DMS153 treated with DMSO at 0.1 percent for 48 hours (cell line): ENCODE results near the gene CCSER1.
"Not testable (repeated sequence)": the region's sequence is repeated elsewhere in the genome, so short reads cannot be mapped to it uniquely, and the experiment has no call there.

Experiments
- DNase-seq: peaks from one replicate; lab custom pipeline; 2025; ENCODE audit not compliant: unreplicated experiment; lab: John Stamatoyannopoulos, UW

CCSER1 gene

GRCh38 chr4:91228659-91229058, 1101.5 kb downstream of the CCSER1 start:
- DNase-seq, result no peak

GRCh38 chr4:91233164-91233563, 1106.0 kb downstream of the CCSER1 start:
- no peak for DNase-seq

- no peak for DNase-seq
Measured at GRCh38 chr4:91243132-91243531, 1115.9 kb downstream of the CCSER1 start.

GRCh38 chr4:91256043-91256442, 1128.8 kb downstream of the CCSER1 start:
- no peak for DNase-seq

- no peak for DNase-seq
Measured at GRCh38 chr4:91256751-91257150, 1129.6 kb downstream of the CCSER1 start.

- no peak for DNase-seq
Measured at GRCh38 chr4:91257721-91258120, 1130.5 kb downstream of the CCSER1 start.

- no peak for DNase-seq
Measured at GRCh38 chr4:91258326-91258725, 1131.1 kb downstream of the CCSER1 start.

- no peak for DNase-seq
Measured at GRCh38 chr4:91267543-91267942, 1140.3 kb downstream of the CCSER1 start.

- not testable (repeated sequence) for DNase-seq
Measured at GRCh38 chr4:91268481-91268880, 1141.3 kb downstream of the CCSER1 start.

GRCh38 chr4:91268913-91269312, 1141.7 kb downstream of the CCSER1 start:
- no peak for DNase-seq

GRCh38 chr4:91279899-91280298, 1152.7 kb downstream of the CCSER1 start:
- DNase-seq, result no peak

- no peak for DNase-seq
Measured at GRCh38 chr4:91280551-91281290, 1153.5 kb downstream of the CCSER1 start.

- DNase-seq, result no peak
Measured at GRCh38 chr4:91282217-91282616, 1155.0 kb downstream of the CCSER1 start.

- no peak for DNase-seq
Measured at GRCh38 chr4:91283726-91284230, 1156.6 kb downstream of the CCSER1 start.

GRCh38 chr4:91284480-91284879, 1157.3 kb downstream of the CCSER1 start:
- DNase-seq, result no peak

- no peak for DNase-seq
Measured at GRCh38 chr4:91285487-91285886, 1158.3 kb downstream of the CCSER1 start.

GRCh38 chr4:91288702-91289311, 1161.6 kb downstream of the CCSER1 start:
- DNase-seq, result peak; percentile 50

- DNase-seq, result no peak
Measured at GRCh38 chr4:91298156-91298700, 1171.0 kb downstream of the CCSER1 start.

GRCh38 chr4:91298824-91299223, 1171.6 kb downstream of the CCSER1 start:
- no peak for DNase-seq

GRCh38 chr4:91302120-91302519, 1174.9 kb downstream of the CCSER1 start:
- DNase-seq, result no peak

- no peak for DNase-seq
Measured at GRCh38 chr4:91304292-91304691, 1177.1 kb downstream of the CCSER1 start.

GRCh38 chr4:91317434-91317833, 1190.2 kb downstream of the CCSER1 start:
- DNase-seq, result no peak
